Hematopoietic multipotent progenitor cell treated with erythropoietin and hydrocortisone succinate and interleukin-3 and kit ligand, for 17 days (in vitro differentiated cells): ENCODE results near the gene CHCHD3.

Experiments
- DNase-seq: peaks from one replicate; pipeline ENCODE4 v3.0.0-alpha.2; 2015; ENCODE audit warnings: low spot score

CHCHD3 gene

DNA sequence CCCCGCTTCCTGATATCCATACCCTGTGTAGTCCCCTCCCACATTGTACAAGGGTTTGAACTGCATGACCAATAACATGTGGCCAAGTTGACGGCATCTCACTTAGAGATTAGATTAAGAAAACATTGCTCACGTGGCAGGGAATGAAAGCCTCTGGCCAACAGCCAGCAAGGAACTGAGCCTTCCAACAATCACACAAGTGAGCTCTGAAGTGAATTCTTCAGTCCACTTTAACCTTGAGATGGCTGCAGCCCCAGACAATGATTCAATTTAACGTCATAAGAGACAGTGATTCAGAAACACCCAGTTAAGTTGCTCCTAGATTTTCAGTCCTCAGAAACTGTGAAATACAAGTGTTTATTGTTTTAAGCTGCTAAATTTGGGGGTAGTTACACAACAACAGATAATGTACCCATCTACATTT, 339.7 kb downstream of the CHCHD3 start:
- DNase-seq = no peak

DNA sequence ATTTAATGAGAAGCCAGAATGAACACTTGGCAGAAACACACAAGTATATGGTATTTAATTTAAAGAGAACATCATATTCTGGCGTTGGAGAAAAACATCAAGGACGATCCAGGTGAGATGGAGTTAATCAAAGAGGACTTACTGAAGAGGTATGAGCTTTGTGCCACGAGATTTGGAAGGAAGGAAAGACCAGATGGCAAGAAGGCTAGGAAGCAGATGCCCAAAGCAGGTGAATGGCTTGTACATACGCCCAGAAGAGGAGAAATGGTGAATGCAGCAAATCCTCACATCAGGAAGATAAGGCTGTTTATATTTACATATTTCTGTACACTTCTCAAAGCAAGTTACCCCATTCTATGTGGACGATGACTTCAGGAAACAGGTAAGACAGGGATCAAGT, 341.7 kb downstream of the CHCHD3 start:
- DNase-seq = no peak

DNA sequence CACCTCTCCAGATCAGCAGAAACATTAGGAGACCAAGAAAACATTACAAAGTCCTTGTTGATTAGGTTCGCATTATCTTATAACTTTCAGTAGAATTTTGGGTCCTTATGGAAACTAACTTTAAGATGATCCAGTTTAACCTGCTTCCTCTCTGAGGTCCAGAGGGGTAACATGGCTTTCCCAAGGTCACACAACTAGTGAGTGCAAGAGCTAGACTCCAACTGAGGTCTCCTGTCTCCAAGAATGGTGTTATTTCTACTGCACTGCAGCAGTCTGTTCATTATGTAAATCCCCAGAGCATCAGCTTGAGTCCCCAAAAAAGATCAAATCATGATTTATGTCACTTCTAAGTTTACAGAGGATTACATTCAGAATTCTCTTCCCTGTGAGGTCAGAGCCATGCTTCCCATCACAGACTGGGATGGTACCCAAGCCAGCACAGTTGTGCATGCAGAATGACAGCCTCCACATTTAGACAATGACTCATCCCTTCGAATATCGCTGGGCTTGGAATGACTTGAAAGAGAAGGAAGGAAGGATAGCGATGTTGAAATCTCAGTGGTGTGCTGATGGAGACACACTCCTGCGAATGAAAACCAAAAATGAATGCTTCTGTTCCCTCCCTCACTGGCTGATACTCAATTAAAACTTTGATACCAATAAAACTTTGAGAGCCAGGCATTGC, 342.5 kb downstream of the CHCHD3 start:
- no peak for DNase-seq

DNA sequence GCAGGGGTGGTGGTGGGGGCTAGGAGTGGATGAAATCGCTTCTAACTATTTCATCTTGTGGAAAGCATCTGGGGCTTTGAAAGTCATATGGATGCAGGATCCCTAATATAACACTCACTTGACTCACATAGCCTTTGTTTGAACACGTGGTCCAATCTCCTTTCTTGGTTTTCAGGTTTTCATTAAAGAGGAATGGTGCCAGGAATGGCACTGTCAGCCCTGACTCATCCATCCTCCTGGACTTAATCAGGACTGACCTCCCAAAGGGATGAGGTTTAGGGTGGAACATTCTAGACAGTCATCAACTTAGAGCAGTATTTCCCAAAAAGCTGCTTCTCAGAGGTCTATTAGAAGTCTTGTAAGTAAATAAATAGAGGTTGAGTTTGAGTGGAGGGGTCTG, 343.6 kb downstream of the CHCHD3 start:
- no peak for DNase-seq

DNA sequence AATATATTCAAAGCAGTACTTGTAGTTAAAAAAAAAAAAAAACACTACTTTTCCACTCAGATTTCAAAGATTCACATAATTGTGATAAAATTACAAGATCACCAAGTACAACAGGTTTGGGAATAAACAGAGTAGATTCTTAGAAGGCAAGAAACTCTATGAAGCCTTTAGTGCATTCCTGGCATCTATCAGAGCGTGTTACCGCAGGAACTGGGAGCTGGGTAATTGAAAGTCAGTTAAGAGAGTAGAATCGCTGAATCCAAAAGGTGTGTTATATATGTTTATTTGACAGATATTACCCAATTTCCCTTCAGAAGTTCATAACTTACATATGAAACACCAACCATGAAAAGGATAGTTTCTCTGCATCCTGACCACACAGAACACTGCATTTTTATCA, 346.4 kb downstream of the CHCHD3 start:
- no peak for DNase-seq
